ENCODE results near the gene ZBTB8B.

The ZBTB8B gene

DNA sequence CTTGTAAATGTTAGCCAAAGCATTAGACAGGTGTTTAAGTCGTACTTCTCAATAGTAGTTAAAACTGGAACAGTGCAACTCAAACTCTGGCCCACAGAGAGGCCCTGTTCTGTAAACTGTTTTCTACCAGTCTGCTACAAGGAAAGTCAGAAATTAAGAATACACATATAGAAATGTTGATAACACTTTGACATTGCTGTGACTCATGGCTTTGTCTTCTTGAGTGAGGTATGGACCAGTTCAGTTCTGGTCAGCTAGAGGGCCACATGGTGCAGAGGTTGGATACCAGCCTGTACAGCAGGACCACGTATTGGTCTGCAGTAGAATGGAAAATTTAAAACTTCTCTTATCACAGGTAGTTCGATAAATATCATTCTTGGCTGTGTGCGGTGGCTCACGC, 22.3 kb downstream of the ZBTB8B start:
- no peak overlapping the region for H3K4me3 ChIP-seq (ENCODE audit: extremely low read depth, insufficient read depth, low read length, poor library complexity, severe bottlenecking)
- WGBS, 2 experiments (ENCODE audit: insufficient coverage in 2 of 2) = 90 to 94% methylated on average over 4 to 5 of the region's 5 CpGs
- H3K9me3 ChIP-seq (ENCODE audit: control insufficient read depth, low read length) = peaks cover 6% of the 10 kb centered on the region
- H3K27ac ChIP-seq (ENCODE audit: low read depth, low read length, severe bottlenecking) = no peak overlapping the region
- no peaks in the 10 kb centered on the region for H3K4me1 ChIP-seq (ENCODE audit: control insufficient read depth, insufficient read depth, low read length, poor library complexity, severe bottlenecking)
- H3K36me3 ChIP-seq (ENCODE audit: control insufficient read depth, insufficient read depth, low read length) = peaks cover 3% of the 10 kb centered on the region

DNA sequence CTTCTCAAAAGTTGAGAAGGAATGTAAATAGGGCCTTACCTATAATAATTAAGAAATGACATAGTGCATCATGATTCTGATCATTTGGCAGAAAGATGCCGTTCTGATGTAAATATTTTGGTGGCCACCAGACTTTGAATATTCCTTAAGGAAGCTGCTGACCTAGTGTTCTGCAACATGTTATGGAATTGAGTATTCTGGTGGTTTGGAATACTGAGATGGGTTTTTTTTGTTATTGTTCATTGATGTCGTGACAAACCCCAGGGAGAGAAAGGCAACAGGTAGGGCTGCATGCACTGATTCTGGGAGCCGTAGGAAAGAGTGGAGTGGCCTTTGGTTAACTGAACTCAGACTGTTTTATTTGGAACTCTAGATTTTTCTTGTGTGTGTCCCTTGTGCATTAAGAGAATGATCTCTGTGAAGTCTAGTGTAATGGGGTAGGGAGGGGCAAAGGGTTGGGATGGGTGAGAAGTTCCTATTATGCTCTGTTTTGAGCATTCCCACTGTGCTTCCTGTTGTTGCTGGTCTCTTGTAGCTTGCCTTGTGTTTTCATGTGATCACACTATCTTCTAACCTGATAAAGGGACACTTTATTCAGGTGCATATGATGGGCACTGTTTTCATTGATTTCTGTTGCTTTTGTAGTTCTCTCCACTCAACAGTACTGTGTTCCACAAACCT, 25.0 kb downstream of the ZBTB8B start:
- WGBS, 2 experiments (ENCODE audit: insufficient coverage in 2 of 2) = 95 to 100% methylated on average over 3 of the region's 3 CpGs
- H3K9me3 ChIP-seq (ENCODE audit: control insufficient read depth, low read length) = no peaks in the 10 kb centered on the region
- peaks cover 1% of the 10 kb centered on the region for H3K36me3 ChIP-seq (ENCODE audit: control insufficient read depth, insufficient read depth, low read length)
- H3K4me3 ChIP-seq (ENCODE audit: extremely low read depth, insufficient read depth, low read length, poor library complexity, severe bottlenecking) = no peak overlapping the region
- H3K4me1 ChIP-seq (ENCODE audit: control insufficient read depth, insufficient read depth, low read length, poor library complexity, severe bottlenecking) = peaks cover 9% of the 10 kb centered on the region
- H3K27ac ChIP-seq (ENCODE audit: low read depth, low read length, severe bottlenecking) = no peak overlapping the region

DNA sequence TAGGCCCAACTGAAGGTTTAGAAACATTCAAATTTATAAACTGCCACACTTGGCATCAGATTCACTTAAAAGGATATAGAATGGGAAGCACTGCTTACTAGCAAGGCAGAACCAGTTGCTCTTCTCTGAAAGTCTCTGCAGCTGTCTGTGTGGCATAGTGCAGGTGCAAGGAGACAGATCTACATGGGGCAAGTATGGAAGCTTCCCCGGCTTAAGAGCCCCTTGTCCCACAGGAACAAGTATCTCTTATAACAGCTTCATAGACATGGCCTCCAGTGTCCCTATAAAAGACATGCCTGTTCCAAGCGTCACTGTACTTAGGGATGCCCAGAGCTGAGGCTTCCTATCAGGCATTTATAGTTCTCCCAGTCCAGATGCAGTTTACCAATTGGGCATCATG, 26.5 kb downstream of the ZBTB8B start:
- Histone ChIP-seq H3K9me3 (ENCODE audit: control insufficient read depth, low read length) (no peaks in the 10 kb centered on the region), H3K27ac (ENCODE audit: low read depth, low read length, severe bottlenecking) (no peak overlapping the region), H3K4me1 (ENCODE audit: control insufficient read depth, insufficient read depth, low read length, poor library complexity, severe bottlenecking) (peaks cover 13% of the 10 kb centered on the region), H3K4me3 (ENCODE audit: extremely low read depth, insufficient read depth, low read length, poor library complexity, severe bottlenecking) (no peak overlapping the region), H3K36me3 (ENCODE audit: control insufficient read depth, insufficient read depth, low read length) (no peaks in the 10 kb centered on the region)
- 93 to 100% methylated on average over 1 to 2 of the region's 2 CpGs for WGBS, 2 experiments (ENCODE audit: insufficient coverage in 2 of 2)

DNA sequence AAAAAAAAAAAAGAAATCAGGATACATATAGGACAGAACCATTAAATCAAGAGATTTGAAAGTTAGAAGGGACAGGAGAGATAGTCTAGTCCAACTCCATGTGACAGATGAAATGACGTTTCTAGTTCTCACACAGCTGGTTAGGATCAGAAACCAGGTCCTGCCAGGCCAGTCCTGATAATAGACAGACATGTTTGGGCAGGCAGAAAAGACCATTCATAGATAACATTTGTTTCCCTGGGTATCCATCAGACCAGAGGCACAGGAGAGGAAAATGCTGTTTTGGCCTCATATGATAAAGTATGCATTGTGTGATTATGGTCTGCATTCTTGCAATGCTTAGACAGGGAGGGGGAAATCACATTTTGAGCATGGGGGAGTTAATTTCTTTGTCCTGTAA, 29.3 kb downstream of the ZBTB8B start:
- Histone ChIP-seq H3K9me3 (ENCODE audit: control insufficient read depth, low read length) (no peaks in the 10 kb centered on the region), H3K36me3 (ENCODE audit: control insufficient read depth, insufficient read depth, low read length) (no peaks in the 10 kb centered on the region), H3K4me1 (ENCODE audit: control insufficient read depth, insufficient read depth, low read length, poor library complexity, severe bottlenecking) (peaks cover 13% of the 10 kb centered on the region), H3K27ac (ENCODE audit: low read depth, low read length, severe bottlenecking) (peak overlapping the region; percentile 76), H3K4me3 (ENCODE audit: extremely low read depth, insufficient read depth, low read length, poor library complexity, severe bottlenecking) (no peak overlapping the region)
- 83% methylated on average over 1 of the region's 1 CpG; no CpG with 5 or more reads in 1 of the 2 experiments for whole genome bisulfite sequencing, 2 experiments (ENCODE audit: insufficient coverage in 2 of 2)

DNA sequence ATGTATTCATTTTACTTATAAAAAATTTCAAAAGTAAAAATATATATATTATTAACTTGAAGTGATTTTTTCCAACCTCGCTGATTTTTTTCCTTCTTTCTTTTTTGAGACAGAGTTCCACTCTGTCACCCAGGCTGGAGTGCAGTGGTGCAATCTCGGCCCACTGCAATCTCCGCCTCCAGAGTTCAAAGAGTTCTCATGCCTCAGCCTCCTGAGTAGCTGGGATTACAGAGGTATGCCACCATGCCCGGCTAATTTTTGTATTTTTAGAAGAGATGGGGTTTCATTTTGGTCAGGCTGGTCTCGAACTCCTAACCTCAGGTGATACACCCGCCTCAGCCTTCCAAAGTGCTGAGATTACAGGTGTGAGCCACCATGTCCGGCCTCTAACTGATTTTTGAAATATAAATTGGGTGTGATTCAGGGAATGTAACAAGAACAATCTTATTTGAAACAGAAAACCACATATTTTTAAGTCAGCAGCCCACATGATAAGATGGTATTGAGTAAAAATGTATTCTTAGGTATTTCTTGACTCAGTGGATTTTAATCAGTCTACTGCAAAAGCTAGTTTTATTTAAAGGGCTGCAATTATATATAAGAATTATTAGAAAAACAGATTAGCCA, 30.0 kb downstream of the ZBTB8B start:
- Histone ChIP-seq H3K27ac (ENCODE audit: low read depth, low read length, severe bottlenecking) (peak overlapping the region; percentile 76), H3K36me3 (ENCODE audit: control insufficient read depth, insufficient read depth, low read length) (no peaks in the 10 kb centered on the region), H3K4me1 (ENCODE audit: control insufficient read depth, insufficient read depth, low read length, poor library complexity, severe bottlenecking) (peaks cover 13% of the 10 kb centered on the region), H3K9me3 (ENCODE audit: control insufficient read depth, low read length) (no peaks in the 10 kb centered on the region), H3K4me3 (ENCODE audit: extremely low read depth, insufficient read depth, low read length, poor library complexity, severe bottlenecking) (no peak overlapping the region)
- 95 to 100% methylated on average over 1 to 5 of the region's 7 CpGs for WGBS, 2 experiments (ENCODE audit: insufficient coverage in 2 of 2)

DNA sequence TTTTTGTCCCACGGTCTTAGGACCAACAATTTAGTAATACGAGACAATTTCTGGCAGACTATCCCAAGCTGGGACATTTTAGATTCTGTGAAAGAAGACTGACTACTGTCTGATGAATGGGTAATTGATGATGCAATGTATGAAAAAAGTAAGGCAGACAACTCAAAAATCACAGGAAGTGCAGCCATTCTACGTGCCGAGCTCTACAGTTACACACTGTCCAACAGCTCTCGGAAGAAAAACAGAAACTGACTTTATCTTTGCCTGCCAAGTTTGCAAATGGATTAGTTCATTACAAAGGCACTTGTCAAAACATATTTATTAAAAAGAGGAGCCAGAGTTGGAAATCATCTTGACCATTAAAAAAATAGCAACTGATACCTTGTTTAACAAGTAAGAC, 31.3 kb downstream of the ZBTB8B start:
- peak overlapping the region; percentile 64 for H3K27ac ChIP-seq (ENCODE audit: low read depth, low read length, severe bottlenecking)
- no peaks in the 10 kb centered on the region for H3K9me3 ChIP-seq (ENCODE audit: control insufficient read depth, low read length)
- H3K36me3 ChIP-seq (ENCODE audit: control insufficient read depth, insufficient read depth, low read length) = no peaks in the 10 kb centered on the region
- H3K4me3 ChIP-seq (ENCODE audit: extremely low read depth, insufficient read depth, low read length, poor library complexity, severe bottlenecking) = no peak overlapping the region
- WGBS, 2 experiments (ENCODE audit: insufficient coverage in 2 of 2) = 100% methylated on average over 4 to 5 of the region's 5 CpGs
- H3K4me1 ChIP-seq (ENCODE audit: control insufficient read depth, insufficient read depth, low read length, poor library complexity, severe bottlenecking) = peaks cover 13% of the 10 kb centered on the region

DNA sequence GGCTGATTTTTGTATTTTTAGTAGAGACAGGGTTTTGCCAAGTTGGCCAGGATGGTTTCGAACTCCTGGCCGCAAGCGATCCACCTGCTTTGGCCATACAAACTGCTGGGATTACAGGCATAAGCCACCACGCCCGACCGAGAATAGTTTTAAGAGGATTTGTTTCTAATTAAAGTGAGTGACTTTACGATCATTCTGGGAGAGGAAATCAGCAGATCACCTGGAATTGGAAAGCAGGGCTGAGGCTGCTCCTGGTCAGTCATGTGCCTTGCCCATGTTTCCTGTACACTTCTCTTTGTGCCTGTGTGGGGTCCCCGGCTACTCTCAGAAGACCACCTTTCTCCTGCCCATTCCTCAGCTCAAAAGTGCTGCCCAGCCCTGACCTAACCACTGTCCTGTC, 33.9 kb downstream of the ZBTB8B start:
- Histone ChIP-seq H3K4me3 (ENCODE audit: extremely low read depth, insufficient read depth, low read length, poor library complexity, severe bottlenecking) (no peak overlapping the region), H3K27ac (ENCODE audit: low read depth, low read length, severe bottlenecking) (no peak overlapping the region), H3K4me1 (ENCODE audit: control insufficient read depth, insufficient read depth, low read length, poor library complexity, severe bottlenecking) (peaks cover 14% of the 10 kb centered on the region), H3K36me3 (ENCODE audit: control insufficient read depth, insufficient read depth, low read length) (no peaks in the 10 kb centered on the region), H3K9me3 (ENCODE audit: control insufficient read depth, low read length) (no peaks in the 10 kb centered on the region)
- 94 to 98% methylated on average over 8 of the region's 8 CpGs for WGBS, 2 experiments (ENCODE audit: insufficient coverage in 2 of 2)

DNA sequence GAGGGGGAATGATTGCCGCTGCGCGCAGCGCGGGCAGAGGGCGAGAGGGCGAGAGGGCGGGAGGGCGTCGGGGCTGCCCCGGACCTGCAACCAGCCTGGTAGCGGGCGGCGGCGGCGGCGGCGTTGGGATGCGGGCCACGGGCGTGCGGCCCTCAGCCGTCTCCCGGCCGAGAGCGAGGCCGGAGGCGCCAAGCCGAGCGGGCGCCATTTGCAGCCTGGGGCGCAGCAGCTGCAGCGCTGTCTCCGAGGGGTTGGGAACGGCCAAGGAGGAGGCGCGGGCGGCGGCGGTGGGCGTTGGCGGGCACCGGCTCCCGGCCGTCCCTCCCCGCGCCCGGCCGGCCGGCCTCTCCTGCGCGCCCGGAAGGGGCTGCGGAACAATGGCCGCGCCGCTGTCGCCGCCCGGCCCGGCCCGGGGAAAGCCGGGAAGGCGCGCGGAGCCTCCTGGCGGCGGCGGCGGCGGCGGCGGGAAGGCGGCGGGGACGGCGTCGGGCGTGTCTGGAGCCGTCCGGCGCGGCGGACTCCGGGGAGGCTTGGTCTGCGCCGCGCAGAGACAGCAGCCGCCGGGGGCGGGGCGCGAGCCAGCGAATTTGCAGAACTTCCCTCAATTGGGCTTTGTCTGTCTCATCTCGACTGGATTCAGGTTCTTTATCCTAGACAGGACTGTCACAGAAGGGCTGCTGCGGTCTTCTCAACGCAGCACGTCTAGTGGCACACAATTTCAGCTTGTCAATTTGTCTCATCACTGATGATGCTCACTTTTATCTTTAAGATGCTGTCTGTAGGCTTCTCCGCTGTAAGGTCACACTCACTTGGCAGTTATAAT, 35.7 kb downstream of the ZBTB8B start:
- Histone ChIP-seq H3K36me3 (ENCODE audit: control insufficient read depth, insufficient read depth, low read length) (no peaks in the 10 kb centered on the region), H3K4me1 (ENCODE audit: control insufficient read depth, insufficient read depth, low read length, poor library complexity, severe bottlenecking) (peaks cover 7% of the 10 kb centered on the region), H3K4me3 (ENCODE audit: extremely low read depth, insufficient read depth, low read length, poor library complexity, severe bottlenecking) (peak overlapping the region; percentile 62), H3K9me3 (ENCODE audit: control insufficient read depth, low read length) (no peaks in the 10 kb centered on the region), H3K27ac (ENCODE audit: low read depth, low read length, severe bottlenecking) (peak overlapping the region; percentile 84)
- WGBS, 2 experiments (ENCODE audit: insufficient coverage in 2 of 2) = 1% methylated on average over 75 to 79 of the region's 99 CpGs

DNA sequence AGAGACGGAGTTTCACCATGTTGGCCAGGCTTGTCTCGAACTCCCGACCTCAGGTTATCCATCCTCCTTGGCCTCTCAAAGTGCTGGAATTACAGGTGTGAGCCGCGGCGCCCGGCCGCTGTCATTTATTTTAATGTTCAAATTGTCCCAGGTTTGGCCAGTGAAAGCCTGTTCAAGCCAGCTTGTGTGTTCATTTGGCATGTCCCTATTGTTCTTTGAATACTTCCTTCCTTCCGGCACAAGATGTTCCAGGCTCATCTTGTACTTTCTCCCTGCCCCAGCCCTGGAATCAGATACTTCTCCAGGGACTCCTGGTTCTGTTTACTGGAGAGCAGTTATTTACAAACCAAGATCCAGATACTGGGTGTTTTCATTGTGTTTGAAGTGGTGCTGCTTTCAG, 37.0 kb downstream of the ZBTB8B start:
- no peak overlapping the region for H3K4me3 ChIP-seq (ENCODE audit: extremely low read depth, insufficient read depth, low read length, poor library complexity, severe bottlenecking)

DNA sequence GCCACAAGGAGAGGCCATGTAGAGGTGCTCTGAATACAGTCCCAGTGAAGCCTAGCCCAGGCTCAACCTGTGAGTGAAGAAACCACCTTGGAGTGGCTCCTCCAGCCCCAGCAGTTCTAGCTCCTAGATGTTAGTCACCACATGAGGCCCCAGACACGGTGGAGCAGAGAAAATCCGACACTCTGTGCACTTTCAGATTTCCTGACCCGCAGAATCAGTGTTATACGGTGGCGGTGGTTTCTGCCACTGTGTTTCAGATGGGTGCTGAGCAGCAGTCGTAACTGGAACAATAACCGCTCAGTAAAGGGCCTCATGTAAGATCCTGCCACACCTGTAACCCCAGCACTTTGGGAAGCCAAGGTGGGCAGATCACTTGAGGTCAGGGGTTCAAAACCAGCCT, 38.3 kb downstream of the ZBTB8B start:
- H3K4me3 ChIP-seq (ENCODE audit: extremely low read depth, insufficient read depth, low read length, poor library complexity, severe bottlenecking) = no peak overlapping the region
- 88 to 96% methylated on average over 7 of the region's 7 CpGs for WGBS, 2 experiments (ENCODE audit: insufficient coverage in 2 of 2)

More for the DNA sequence above, 37.0 kb downstream of the ZBTB8B start:
- H3K27ac ChIP-seq (ENCODE audit: low read depth, low read length, severe bottlenecking) = peak overlapping the region; percentile 45
- H3K9me3 ChIP-seq (ENCODE audit: control insufficient read depth, low read length) = no peaks in the 10 kb centered on the region
- H3K4me1 ChIP-seq (ENCODE audit: control insufficient read depth, insufficient read depth, low read length, poor library complexity, severe bottlenecking) = peaks cover 3% of the 10 kb centered on the region
- no peaks in the 10 kb centered on the region for H3K36me3 ChIP-seq (ENCODE audit: control insufficient read depth, insufficient read depth, low read length)
- 94 to 99% methylated on average over 8 of the region's 9 CpGs for WGBS, 2 experiments (ENCODE audit: insufficient coverage in 2 of 2)

More for the DNA sequence above, 38.3 kb downstream of the ZBTB8B start:
- Histone ChIP-seq H3K27ac (ENCODE audit: low read depth, low read length, severe bottlenecking) (no peak overlapping the region), H3K4me1 (ENCODE audit: control insufficient read depth, insufficient read depth, low read length, poor library complexity, severe bottlenecking) (peaks cover 3% of the 10 kb centered on the region), H3K9me3 (ENCODE audit: control insufficient read depth, low read length) (no peaks in the 10 kb centered on the region), H3K36me3 (ENCODE audit: control insufficient read depth, insufficient read depth, low read length) (no peaks in the 10 kb centered on the region)

Measured in mesodermal cell (in vitro differentiated cells).